ENCODE data around the gene AXIN2. TPM values are rescaled to one million over a fixed set of nuclear protein-coding genes. Genes with fewer than 3 reads are reported as not detected.

Gene AXIN2
- total and polyA plus RNA-seq, 9 donors: 17.2 to 75.7 (median 26.9) TPM

DNA sequence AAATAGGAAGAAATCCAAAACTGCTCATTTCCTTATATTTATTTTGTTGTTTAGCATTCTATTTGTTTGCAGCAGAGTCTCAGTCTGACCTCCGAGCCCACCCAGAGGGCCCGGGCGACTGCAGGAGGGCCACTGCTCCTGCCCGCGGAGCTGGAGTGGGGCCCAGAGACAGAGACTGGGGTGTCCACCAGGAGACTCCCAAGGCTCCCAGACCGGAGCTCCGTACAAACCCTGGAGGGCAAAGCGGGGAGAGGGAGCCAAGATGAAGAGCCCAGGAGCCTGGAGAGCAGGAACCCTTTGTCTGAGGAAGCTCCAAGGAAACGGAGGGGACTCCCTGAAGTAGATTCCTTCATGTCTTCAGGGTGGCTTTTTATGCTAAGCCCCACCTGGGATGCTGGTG lies 57.9 kb downstream of the AXIN2 start:
- intact Hi-C loops (cut with DNase I): no loop called here
- H3K4me1 ChIP-seq (ENCODE audit: insufficient read depth): peaks cover 5% of the 10 kb centered on the region
- H3K27ac ChIP-seq: no peak overlapping the region
- WGBS, 3 donors: 83 to 88% (median 86%) methylated on average over 9 of the region's 9 CpGs
- TF ChIP-seq, protein P1, sequence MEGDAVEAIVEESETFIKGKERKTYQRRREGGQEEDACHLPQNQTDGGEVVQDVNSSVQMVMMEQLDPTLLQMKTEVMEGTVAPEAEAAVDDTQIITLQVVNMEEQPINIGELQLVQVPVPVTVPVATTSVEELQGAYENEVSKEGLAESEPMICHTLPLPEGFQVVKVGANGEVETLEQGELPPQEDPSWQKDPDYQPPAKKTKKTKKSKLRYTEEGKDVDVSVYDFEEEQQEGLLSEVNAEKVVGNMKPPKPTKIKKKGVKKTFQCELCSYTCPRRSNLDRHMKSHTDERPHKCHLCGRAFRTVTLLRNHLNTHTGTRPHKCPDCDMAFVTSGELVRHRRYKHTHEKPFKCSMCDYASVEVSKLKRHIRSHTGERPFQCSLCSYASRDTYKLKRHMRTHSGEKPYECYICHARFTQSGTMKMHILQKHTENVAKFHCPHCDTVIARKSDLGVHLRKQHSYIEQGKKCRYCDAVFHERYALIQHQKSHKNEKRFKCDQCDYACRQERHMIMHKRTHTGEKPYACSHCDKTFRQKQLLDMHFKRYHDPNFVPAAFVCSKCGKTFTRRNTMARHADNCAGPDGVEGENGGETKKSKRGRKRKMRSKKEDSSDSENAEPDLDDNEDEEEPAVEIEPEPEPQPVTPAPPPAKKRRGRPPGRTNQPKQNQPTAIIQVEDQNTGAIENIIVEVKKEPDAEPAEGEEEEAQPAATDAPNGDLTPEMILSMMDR (IDR thresholded peaks at IDR 0.05): no peak
- TF ChIP-seq POLR2A (IDR thresholded peaks at IDR 0.05) (no peak), EP300 (IDR thresholded peaks at IDR 0.05) (no peak)
- H3K9me3 ChIP-seq: no peaks in the 10 kb centered on the region
- H3K4me3 ChIP-seq: no peak overlapping the region
- H3K27me3 ChIP-seq: no peaks in the 10 kb centered on the region
- no peak for DNase-seq
- no peaks in the 10 kb centered on the region for H3K36me3 ChIP-seq

GRCh38 chr17:65498816-65499215 lies 62.6 kb downstream of the AXIN2 start:
- H3K27me3 ChIP-seq: no peaks in the 10 kb centered on the region
- intact Hi-C loops (cut with DNase I): no loop called here
- no peaks in the 10 kb centered on the region for H3K9me3 ChIP-seq
- WGBS, 3 donors: 80 to 87% (median 83%) methylated on average over 4 of the region's 4 CpGs
- no peak overlapping the region for H3K4me3 ChIP-seq
- no peak overlapping the region for H3K27ac ChIP-seq
- no peak for DNase-seq
- peaks cover 2% of the 10 kb centered on the region for H3K4me1 ChIP-seq (ENCODE audit: insufficient read depth)
- TF ChIP-seq EP300 (IDR thresholded peaks at IDR 0.05) (no peak), POLR2A (IDR thresholded peaks at IDR 0.05) (no peak)
- TF ChIP-seq, protein P1 (IDR thresholded peaks at IDR 0.05): no peak
- no peaks in the 10 kb centered on the region for H3K36me3 ChIP-seq

- Histone ChIP-seq H3K27me3 (no peaks in the 10 kb centered on the region), H3K4me1 (ENCODE audit: insufficient read depth) (peaks cover 2% of the 10 kb centered on the region), H3K4me3 (no peak overlapping the region), H3K27ac (no peak overlapping the region), H3K36me3 (no peaks in the 10 kb centered on the region), H3K9me3 (no peaks in the 10 kb centered on the region)
- no peak for TF ChIP-seq POLR2A (IDR thresholded peaks at IDR 0.05)
- TF ChIP-seq EP300 (IDR thresholded peaks at IDR 0.05): no peak
- TF ChIP-seq, protein P1 (IDR thresholded peaks at IDR 0.05): no peak
- 80 to 82% (median 80%) methylated on average over 9 of the region's 9 CpGs for WGBS, 3 donors
- no peak for DNase-seq
- intact Hi-C loops (cut with DNase I): no loop called here
Observed at GRCh38 chr17:65496801-65497200, 64.6 kb downstream of the AXIN2 start.

DNA sequence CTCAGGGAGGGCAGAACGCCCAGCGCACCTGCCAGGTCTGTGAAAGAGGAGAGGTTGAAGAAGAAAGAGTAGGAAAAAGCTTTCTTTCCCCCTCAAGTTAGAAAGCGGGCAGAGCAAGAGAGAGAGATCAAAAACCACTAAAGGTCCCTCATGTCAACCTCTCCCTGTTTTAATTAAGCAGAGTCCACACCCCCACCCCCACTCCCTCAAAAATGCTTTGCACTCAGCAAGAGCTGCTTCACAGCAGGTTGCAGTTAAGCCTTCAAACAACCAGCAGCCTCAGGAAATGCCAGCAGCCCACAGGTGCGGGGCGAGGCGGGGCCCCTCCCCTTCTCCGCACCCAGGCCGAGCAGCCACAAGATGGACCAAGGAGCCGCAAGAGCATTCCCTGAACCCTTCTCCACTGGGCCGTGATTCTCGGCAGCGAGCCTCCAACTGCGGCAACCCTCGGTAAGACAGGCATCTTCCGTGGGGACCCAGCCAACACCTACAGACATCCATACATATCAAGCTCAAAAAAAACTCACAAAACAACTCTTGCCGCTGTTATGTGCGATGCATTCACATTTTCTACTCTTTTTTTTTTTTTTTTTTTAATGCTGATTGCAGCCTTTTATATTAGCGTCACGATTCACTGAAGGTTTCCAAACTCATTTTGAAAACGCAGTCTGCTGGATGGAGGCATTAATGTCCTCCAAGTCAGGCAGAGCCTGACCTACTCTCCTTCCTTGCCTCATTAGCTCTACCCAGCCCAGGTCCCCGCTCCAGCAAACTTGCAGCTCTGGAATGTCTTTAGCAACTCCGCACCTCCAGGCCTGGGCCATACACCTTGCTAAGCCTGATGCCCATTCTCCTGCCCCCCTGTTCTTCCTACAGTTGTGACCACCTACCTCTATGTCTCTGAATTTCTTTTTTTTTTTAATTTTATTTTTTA lies 66.1 kb downstream of the AXIN2 start:
- TF ChIP-seq, protein P1 (IDR thresholded peaks at IDR 0.05): no peak
- no peak for TF ChIP-seq POLR2A (IDR thresholded peaks at IDR 0.05)
- no peak for TF ChIP-seq EP300 (IDR thresholded peaks at IDR 0.05)
- no peak for DNase-seq
- 21 to 31% (median 27%) methylated on average over 22 of the region's 22 CpGs for WGBS, 3 donors
- intact Hi-C loops (cut with DNase I): no loop called here
- H3K4me1 ChIP-seq (ENCODE audit: insufficient read depth): peaks cover 2% of the 10 kb centered on the region
- H3K27ac ChIP-seq: no peak overlapping the region
- H3K27me3 ChIP-seq: no peaks in the 10 kb centered on the region
- H3K36me3 ChIP-seq: no peaks in the 10 kb centered on the region
- H3K9me3 ChIP-seq: no peaks in the 10 kb centered on the region
- no peak overlapping the region for H3K4me3 ChIP-seq

All from ovary (tissue), 9 donors.